ENCODE data around the gene RAET1E.

GRCh38 chr6:149922642-149923326 lies 24.9 kb upstream of the RAET1E start, which contains the start of gene RAET1G:
- TF ChIP-seq CTCF (IDR thresholded peaks at IDR 0.05; ENCODE audit: extremely low read depth in 1 of 2, insufficient read depth in 1 of 2, low read depth in 1 of 2, low read length in 2 of 2) (no peak), POLR2AphosphoS5 (IDR thresholded peaks at IDR 0.05; ENCODE audit: insufficient read depth, low read depth, low read length) (peak; percentile 22), POLR2A (IDR thresholded peaks at IDR 0.05; ENCODE audit: low read depth, low read length) (peak; percentile 33), MAX (IDR thresholded peaks at IDR 0.05; ENCODE audit: insufficient read depth, insufficient read length) (no peak), JUN (IDR thresholded peaks at IDR 0.05; ENCODE audit: borderline replicate concordance, insufficient read depth, insufficient read length, low read depth) (no peak), EZH2 (IDR thresholded peaks at IDR 0.05; ENCODE audit: borderline replicate concordance, low read depth, low read length, severe bottlenecking) (no peak), MYC (IDR thresholded peaks at IDR 0.05; ENCODE audit: low read depth, low read length) (no peak), FOS (IDR thresholded peaks at IDR 0.05; ENCODE audit: borderline replicate concordance, insufficient read depth, low read length) (no peak), GATA2 (IDR thresholded peaks at IDR 0.05; ENCODE audit: insufficient read depth, insufficient read length, low read depth, low read length) (no peak)
